ENCODE data around the gene FKBP2. TPM values are rescaled to one million over a fixed set of nuclear protein-coding genes. Genes with fewer than 3 reads are reported as not detected.

FKBP2 gene
- total and polyA plus RNA-seq, 2 of the 13 experiments (the other 11 are each of a cell fraction or from before 2014, with no cell fraction given), result 30.1 to 53.3 TPM

DNA sequence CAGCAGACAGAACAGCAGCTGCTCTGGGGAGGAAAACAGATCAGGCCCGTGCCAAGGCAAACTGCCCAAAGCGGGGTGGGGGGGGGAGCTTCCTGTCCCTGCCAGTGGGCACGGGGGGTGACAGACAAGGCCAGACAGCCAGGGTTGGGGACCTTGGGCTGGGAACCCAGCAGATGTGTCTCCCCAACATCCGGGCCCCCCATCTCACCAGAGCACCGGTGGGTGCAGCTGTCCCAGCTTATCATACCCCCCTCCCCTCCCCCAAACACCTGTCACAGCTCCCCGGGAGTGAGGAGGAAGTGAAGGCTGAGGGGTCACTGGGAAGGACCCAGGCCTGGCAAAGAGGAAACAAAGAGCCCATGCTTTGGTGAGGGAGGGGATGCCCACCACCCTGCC, 4.5 kb downstream of the FKBP2 start (continued):
- TF ChIP-seq, protein P1, sequence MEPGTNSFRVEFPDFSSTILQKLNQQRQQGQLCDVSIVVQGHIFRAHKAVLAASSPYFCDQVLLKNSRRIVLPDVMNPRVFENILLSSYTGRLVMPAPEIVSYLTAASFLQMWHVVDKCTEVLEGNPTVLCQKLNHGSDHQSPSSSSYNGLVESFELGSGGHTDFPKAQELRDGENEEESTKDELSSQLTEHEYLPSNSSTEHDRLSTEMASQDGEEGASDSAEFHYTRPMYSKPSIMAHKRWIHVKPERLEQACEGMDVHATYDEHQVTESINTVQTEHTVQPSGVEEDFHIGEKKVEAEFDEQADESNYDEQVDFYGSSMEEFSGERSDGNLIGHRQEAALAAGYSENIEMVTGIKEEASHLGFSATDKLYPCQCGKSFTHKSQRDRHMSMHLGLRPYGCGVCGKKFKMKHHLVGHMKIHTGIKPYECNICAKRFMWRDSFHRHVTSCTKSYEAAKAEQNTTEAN (CRISPR knock-in tag; conservative IDR thresholded peaks at IDR 0.05), result no peak
- TF ChIP-seq ZNF484 (CRISPR knock-in tag; IDR thresholded peaks at IDR 0.05; ENCODE audit: borderline replicate concordance, low read depth) (no peak), NFE2L1 (CRISPR knock-in tag; IDR thresholded peaks at IDR 0.05; ENCODE audit: borderline replicate concordance) (no peak), ZNF451 (CRISPR knock-in tag; IDR thresholded peaks at IDR 0.05) (no peak), CEBPB (IDR thresholded peaks at IDR 0.05; ENCODE audit: borderline replicate concordance, low read depth, low read length) (no peak), PCBP1 (IDR thresholded peaks at IDR 0.05; ENCODE audit: borderline replicate concordance, low read depth, low read length) (no peak), RXRB (CRISPR knock-in tag; IDR thresholded peaks at IDR 0.05; ENCODE audit: borderline replicate concordance) (no peak), HMG20B (CRISPR knock-in tag; conservative IDR thresholded peaks at IDR 0.05) (no peak), AGO2 (optimal IDR thresholded peaks at IDR 0.05; ENCODE audit: low read depth, low read length) (peak; percentile 63)
- TF ChIP-seq, protein P2, sequence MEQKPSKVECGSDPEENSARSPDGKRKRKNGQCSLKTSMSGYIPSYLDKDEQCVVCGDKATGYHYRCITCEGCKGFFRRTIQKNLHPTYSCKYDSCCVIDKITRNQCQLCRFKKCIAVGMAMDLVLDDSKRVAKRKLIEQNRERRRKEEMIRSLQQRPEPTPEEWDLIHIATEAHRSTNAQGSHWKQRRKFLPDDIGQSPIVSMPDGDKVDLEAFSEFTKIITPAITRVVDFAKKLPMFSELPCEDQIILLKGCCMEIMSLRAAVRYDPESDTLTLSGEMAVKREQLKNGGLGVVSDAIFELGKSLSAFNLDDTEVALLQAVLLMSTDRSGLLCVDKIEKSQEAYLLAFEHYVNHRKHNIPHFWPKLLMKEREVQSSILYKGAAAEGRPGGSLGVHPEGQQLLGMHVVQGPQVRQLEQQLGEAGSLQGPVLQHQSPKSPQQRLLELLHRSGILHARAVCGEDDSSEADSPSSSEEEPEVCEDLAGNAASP (CRISPR knock-in tag; IDR thresholded peaks at IDR 0.05; ENCODE audit: borderline replicate concordance), result no peak
- TF ChIP-seq, protein P3, sequence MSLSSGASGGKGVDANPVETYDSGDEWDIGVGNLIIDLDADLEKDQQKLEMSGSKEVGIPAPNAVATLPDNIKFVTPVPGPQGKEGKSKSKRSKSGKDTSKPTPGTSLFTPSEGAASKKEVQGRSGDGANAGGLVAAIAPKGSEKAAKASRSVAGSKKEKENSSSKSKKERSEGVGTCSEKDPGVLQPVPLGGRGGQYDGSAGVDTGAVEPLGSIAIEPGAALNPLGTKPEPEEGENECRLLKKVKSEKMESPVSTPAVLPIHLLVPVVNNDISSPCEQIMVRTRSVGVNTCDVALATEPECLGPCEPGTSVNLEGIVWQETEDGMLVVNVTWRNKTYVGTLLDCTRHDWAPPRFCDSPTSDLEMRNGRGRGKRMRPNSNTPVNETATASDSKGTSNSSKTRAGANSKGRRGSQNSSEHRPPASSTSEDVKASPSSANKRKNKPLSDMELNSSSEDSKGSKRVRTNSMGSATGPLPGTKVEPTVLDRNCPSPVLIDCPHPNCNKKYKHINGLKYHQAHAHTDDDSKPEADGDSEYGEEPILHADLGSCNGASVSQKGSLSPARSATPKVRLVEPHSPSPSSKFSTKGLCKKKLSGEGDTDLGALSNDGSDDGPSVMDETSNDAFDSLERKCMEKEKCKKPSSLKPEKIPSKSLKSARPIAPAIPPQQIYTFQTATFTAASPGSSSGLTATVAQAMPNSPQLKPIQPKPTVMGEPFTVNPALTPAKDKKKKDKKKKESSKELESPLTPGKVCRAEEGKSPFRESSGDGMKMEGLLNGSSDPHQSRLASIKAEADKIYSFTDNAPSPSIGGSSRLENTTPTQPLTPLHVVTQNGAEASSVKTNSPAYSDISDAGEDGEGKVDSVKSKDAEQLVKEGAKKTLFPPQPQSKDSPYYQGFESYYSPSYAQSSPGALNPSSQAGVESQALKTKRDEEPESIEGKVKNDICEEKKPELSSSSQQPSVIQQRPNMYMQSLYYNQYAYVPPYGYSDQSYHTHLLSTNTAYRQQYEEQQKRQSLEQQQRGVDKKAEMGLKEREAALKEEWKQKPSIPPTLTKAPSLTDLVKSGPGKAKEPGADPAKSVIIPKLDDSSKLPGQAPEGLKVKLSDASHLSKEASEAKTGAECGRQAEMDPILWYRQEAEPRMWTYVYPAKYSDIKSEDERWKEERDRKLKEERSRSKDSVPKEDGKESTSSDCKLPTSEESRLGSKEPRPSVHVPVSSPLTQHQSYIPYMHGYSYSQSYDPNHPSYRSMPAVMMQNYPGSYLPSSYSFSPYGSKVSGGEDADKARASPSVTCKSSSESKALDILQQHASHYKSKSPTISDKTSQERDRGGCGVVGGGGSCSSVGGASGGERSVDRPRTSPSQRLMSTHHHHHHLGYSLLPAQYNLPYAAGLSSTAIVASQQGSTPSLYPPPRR (CRISPR knock-in tag; IDR thresholded peaks at IDR 0.05; ENCODE audit: borderline replicate concordance), result no peak
- TF ChIP-seq, protein P4, sequence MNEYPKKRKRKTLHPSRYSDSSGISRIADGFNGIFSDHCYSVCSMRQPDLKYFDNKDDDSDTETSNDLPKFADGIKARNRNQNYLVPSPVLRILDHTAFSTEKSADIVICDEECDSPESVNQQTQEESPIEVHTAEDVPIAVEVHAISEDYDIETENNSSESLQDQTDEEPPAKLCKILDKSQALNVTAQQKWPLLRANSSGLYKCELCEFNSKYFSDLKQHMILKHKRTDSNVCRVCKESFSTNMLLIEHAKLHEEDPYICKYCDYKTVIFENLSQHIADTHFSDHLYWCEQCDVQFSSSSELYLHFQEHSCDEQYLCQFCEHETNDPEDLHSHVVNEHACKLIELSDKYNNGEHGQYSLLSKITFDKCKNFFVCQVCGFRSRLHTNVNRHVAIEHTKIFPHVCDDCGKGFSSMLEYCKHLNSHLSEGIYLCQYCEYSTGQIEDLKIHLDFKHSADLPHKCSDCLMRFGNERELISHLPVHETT (CRISPR knock-in tag; conservative IDR thresholded peaks at IDR 0.05), result no peak
- TF ChIP-seq, protein P5, sequence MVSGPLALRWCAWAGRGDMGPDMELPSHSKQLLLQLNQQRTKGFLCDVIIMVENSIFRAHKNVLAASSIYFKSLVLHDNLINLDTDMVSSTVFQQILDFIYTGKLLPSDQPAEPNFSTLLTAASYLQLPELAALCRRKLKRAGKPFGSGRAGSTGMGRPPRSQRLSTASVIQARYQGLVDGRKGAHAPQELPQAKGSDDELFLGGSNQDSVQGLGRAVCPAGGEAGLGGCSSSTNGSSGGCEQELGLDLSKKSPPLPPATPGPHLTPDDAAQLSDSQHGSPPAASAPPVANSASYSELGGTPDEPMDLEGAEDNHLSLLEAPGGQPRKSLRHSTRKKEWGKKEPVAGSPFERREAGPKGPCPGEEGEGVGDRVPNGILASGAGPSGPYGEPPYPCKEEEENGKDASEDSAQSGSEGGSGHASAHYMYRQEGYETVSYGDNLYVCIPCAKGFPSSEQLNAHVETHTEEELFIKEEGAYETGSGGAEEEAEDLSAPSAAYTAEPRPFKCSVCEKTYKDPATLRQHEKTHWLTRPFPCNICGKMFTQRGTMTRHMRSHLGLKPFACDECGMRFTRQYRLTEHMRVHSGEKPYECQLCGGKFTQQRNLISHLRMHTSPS (CRISPR knock-in tag; IDR thresholded peaks at IDR 0.05; ENCODE audit: low read depth), result no peak; the same call in 1 of the 2 replicates
- TF ChIP-seq, protein P6, sequence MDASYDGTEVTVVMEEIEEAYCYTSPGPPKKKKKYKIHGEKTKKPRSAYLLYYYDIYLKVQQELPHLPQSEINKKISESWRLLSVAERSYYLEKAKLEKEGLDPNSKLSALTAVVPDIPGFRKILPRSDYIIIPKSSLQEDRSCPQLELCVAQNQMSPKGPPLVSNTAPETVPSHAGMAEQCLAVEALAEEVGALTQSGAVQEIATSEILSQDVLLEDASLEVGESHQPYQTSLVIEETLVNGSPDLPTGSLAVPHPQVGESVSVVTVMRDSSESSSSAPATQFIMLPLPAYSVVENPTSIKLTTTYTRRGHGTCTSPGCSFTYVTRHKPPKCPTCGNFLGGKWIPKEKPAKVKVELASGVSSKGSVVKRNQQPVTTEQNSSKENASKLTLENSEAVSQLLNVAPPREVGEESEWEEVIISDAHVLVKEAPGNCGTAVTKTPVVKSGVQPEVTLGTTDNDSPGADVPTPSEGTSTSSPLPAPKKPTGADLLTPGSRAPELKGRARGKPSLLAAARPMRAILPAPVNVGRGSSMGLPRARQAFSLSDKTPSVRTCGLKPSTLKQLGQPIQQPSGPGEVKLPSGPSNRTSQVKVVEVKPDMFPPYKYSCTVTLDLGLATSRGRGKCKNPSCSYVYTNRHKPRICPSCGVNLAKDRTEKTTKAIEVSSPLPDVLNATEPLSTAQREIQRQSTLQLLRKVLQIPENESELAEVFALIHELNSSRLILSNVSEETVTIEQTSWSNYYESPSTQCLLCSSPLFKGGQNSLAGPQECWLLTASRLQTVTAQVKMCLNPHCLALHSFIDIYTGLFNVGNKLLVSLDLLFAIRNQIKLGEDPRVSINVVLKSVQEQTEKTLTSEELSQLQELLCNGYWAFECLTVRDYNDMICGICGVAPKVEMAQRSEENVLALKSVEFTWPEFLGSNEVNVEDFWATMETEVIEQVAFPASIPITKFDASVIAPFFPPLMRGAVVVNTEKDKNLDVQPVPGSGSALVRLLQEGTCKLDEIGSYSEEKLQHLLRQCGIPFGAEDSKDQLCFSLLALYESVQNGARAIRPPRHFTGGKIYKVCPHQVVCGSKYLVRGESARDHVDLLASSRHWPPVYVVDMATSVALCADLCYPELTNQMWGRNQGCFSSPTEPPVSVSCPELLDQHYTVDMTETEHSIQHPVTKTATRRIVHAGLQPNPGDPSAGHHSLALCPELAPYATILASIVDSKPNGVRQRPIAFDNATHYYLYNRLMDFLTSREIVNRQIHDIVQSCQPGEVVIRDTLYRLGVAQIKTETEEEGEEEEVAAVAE (CRISPR knock-in tag; IDR thresholded peaks at IDR 0.05; ENCODE audit: borderline replicate concordance), result no peak

All from HepG2 (cell line).